Raji (cell line): Measurements from ENCODE around the gene ASAP3.

Experiments
- POLR2A ChIP-seq: IDR thresholded peaks from 2 replicates; pipeline ENCODE4 v1.6.1; 2011; ENCODE audit warnings: low read depth, low read length, control low read depth; ENCODE audit not compliant: insufficient read depth

The ASAP3 gene

GRCh38 chr1:23472351-23473036 lies 11.5 kb downstream of the ASAP3 start:
- TF ChIP-seq POLR2A = no peak

- no peak for TF ChIP-seq POLR2A
Measured at GRCh38 chr1:23471473-23472075, 12.4 kb downstream of the ASAP3 start.

GRCh38 chr1:23470282-23471070 lies 13.5 kb downstream of the ASAP3 start:
- TF ChIP-seq POLR2A = no peak

- no peak for TF ChIP-seq POLR2A
Measured at GRCh38 chr1:23469372-23469982, 14.5 kb downstream of the ASAP3 start.

GRCh38 chr1:23466423-23466989 lies 17.5 kb downstream of the ASAP3 start:
- no peak for TF ChIP-seq POLR2A

GRCh38 chr1:23463286-23463685 lies 20.7 kb downstream of the ASAP3 start:
- no peak for TF ChIP-seq POLR2A

- TF ChIP-seq POLR2A = no peak
Measured at GRCh38 chr1:23462766-23463165, 21.2 kb downstream of the ASAP3 start.

GRCh38 chr1:23461050-23461449 lies 22.9 kb downstream of the ASAP3 start:
- no peak for TF ChIP-seq POLR2A

GRCh38 chr1:23460519-23460918 lies 23.5 kb downstream of the ASAP3 start:
- no peak for TF ChIP-seq POLR2A

- TF ChIP-seq POLR2A = no peak
Measured at GRCh38 chr1:23459338-23459757, 24.6 kb downstream of the ASAP3 start.

- TF ChIP-seq POLR2A = no peak
Measured at GRCh38 chr1:23456226-23456625, 27.8 kb downstream of the ASAP3 start.

- TF ChIP-seq POLR2A = no peak
Measured at GRCh38 chr1:23453455-23454000, 30.5 kb downstream of the ASAP3 start.

GRCh38 chr1:23452011-23452411 lies 32.0 kb downstream of the ASAP3 start:
- no peak for TF ChIP-seq POLR2A

GRCh38 chr1:23451441-23451840 lies 32.5 kb downstream of the ASAP3 start:
- no peak for TF ChIP-seq POLR2A

GRCh38 chr1:23450894-23451293 lies 33.1 kb downstream of the ASAP3 start:
- no peak for TF ChIP-seq POLR2A

- TF ChIP-seq POLR2A = no peak
Measured at GRCh38 chr1:23449958-23450357, 34.0 kb downstream of the ASAP3 start.

- TF ChIP-seq POLR2A = no peak
Measured at GRCh38 chr1:23449306-23449705, 34.7 kb downstream of the ASAP3 start.
